Measurements from ENCODE around the gene SLC8A1.
A peak's percentile ranks its signal among the peaks of the same experiment; 100 is the strongest.

SLC8A1 gene

DNA sequence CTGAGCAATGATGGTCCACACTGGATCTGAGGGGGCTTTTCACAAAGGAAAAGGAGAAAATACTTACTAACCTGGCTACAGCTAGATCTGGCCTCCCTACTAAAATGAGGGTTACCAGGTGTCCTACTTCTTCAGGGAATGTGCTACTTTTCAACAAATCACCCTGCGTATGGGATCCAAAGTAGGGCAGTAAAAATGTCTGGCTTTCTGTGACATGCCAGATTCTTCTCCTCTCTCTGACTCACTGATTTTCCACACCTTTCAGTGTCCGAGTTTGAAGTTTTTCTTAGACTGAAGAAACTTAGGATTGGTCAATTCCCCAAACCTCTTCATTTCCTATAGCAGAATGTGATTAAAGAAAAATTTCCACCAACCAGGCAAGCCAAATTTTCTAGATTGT, 71.2 kb downstream of the SLC8A1 start:
- no peak for DNase-seq

DNA sequence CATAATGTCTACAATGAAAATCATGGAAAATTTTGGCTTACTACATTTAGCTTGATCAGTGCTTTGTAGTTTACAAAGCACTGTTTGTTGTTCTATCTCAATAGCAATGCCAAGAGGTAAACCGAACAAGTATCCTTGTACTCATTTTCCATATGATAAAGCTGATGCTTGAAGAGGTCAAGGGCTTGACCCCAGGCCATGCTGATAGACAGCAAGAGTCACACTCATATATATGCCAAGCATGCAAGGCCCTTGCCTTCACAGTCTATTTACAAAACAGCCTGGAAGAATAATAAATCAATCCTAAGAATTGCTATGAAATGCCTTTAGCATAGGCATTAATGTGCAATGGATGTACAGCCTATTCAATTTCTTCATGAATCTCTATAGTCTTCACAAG, 71.8 kb downstream of the SLC8A1 start:
- DNase-seq = no peak

DNA sequence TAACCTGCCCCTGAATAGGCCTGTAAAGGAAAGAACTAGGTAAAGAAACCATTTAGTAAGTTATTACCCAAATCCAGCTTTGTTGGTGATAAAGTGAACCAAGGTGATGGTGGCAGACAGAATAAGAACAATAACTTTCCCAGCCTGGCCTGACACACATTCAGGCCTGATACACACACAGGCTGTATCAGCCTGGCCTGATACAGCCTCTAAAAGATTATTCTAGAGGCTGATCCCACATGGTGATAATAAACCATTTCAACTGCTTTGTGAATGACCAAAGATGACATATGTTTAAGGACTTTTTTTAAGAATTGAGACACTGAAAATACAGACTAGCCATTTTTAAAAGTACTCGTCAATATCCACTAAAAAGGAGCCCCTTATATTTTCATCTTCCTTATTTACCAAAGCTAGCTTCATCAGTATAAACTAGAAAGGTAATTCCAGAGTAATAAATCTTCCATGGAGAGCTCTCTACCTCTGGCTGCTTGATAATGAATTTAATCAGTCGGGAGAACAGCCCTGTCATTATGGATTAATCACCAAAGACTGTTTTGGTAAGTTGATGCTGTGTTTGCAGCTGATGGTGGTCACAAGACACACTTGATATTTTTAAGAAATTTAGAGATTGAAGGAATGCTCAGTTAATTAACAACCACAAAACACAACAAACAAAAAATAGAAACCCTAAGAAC, 77.2 kb downstream of the SLC8A1 start:
- DNase-seq = no peak

DNA sequence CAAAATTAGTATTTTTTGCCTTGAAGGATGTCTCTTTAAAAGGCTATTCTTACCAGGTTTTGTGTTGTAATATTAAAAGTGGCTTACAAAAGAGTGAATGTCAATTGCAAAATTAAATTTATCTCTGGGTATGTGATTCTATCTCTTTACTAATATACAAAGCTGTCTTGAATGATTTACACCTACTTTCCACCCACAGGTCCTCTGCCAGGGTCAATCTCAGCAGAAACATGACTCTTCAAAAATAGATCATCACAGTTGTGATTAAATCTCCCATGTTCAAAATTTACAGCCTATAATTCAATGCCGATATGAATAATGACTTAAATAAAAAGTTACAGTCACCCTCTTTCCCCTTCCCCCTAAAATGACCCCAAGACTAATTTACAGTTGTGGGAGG, 78.8 kb downstream of the SLC8A1 start:
- no peak for DNase-seq

DNA sequence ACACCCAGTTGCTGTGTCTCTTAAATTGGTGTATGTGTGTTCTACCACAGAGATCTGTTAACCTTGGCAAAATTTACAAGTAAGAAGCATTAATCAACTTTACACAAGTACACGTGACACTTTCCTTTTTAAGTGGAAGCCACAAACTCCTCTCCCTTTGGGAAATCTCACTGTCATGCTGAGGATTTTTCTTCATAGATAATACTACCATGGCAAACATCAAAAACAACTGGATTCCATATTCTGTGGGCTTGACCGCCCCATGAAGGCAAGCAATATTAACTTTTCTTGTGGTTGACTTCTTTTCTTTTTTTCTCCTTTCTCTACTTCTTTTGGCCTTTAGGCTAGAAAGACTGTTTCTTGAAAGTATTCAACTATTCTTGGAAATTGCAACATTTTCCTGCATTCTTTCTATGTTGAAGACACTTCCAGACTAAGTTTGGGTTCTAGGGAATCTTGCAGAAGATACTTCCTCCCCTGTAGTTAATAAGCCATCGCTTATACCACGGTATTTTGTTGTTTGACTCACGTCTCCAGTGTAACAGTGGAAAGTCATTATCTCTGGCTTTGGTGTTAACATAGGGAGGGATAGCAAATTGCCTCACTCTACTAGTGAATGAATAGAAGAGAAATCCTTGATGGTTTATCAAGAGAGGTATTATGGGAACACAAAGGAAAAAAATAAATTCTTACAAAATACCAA, 79.5 kb downstream of the SLC8A1 start:
- peak; percentile 72 for DNase-seq

DNA sequence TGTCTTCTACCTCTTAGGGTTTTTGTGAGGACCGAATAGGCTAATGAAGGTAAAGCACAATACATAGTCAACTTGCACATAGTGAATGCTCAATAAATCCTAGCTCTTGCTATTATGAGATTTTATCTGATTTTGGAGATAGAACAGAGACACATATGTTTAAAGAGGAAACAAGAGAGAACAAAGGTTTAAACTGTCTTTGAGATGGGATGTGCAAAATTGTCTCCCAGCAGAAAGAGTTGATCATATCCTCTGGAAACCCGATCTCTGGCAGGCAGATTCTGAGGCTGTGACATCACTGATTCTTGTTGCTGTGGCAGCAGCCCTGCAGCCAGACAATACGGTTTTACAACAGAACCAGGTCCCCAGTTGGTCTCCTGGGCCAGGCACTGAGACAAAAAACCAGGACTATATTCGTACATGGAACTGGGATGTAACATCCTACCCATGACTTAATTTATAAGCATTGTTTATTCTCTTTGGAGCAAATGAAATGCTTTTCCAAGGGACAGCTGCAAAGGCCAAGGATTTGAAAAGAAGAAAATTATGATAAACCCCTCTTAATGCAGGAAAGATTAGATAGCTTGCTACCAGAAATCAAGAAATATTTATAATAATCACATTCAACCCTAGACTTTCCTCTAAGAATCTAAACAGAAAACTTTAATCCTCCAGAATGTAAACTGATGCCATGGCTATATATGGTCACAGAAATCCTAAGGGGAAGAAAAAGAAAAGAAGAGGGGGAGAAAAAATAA, 80.2 kb downstream of the SLC8A1 start:
- DNase-seq = peak; percentile 83

DNA sequence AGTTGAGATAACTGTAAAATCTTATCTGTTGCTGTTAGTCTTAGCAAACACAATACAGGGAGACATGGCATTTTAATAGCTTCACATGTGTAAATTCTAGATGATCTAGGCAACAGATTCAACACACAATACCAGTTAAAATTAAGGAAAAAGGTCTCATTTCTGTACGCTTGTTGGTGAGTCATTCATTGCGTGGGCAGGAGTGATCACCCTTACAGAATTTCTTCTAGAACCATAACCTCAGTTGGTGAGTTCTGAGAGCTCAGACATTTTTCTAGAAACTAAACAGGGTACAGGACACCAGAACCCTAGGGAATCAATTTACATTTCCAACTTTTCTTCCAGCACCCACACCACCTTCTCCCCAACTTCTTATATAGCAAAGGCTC, 81.9 kb downstream of the SLC8A1 start:
- no peak for DNase-seq

DNA sequence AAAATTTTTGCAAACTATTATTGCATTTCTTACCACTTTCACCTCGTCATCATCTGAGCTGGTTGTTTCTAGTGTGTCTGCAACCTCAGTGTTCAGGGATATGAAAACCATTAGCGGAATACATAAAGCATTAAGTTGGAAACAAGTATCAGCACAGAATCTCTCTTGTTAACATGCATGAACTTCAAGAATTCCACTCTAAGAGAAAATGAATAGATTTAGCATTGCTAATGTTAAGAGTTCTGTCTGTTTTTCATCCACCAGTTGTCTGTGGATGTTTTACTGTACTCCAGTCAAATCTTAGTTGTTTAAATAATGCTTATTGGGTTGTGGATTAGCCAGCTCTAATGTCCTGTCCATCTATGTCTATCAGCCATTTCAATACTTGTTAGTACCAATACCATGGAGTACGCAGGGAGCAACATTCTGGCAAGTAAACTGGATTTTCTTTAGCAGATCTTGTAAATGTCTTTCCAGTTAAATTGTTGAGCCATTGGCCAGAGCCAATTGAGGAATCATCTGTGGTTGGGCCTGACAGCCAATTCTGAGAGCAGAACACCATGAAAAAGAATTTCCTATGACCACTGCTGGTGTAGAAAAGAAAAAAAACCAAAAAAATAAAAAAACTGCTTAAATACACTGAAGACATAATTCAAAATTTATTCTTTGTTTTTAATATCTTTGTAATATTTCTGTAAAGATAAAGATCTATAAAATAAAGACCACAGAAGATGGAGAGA, 82.5 kb downstream of the SLC8A1 start:
- no peak for DNase-seq

DNA sequence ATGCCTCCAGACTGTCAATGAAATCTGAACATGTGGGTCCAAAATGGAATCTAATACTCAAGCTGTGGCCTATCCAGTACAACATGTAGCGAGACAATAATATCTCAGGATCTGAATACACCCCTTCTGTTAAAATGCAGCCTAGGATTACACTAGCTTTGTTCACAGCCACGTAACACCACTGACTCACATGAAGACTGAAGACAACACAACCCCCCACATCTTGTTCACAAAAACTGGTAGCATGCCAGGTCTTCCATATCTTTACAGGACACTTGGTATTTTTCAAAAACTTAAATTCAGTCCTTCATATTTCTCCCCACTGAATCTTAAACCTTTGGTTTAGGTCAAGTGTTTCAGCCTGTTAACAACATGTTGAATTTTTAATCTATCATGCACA, 84.2 kb downstream of the SLC8A1 start:
- DNase-seq = peak; percentile 79

DNA sequence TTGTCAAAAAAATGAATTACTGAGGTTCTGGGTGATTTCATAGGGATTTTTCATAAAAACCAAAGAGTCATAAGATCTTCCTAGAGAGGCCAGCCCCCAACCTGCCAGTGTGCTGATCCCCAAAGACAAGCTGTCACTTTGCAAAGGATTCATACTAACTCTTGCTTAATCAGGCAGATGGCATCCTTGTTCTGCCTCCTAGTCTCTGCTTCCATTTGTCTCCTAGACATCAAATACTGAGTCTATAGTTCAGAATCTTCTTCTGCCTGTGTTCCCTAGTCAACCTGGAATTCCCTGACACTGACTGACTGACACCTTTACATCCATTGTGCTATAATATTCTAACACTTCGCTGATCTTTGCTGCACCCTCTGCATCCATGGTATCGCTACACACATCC, 84.9 kb downstream of the SLC8A1 start:
- no peak for DNase-seq

DNA sequence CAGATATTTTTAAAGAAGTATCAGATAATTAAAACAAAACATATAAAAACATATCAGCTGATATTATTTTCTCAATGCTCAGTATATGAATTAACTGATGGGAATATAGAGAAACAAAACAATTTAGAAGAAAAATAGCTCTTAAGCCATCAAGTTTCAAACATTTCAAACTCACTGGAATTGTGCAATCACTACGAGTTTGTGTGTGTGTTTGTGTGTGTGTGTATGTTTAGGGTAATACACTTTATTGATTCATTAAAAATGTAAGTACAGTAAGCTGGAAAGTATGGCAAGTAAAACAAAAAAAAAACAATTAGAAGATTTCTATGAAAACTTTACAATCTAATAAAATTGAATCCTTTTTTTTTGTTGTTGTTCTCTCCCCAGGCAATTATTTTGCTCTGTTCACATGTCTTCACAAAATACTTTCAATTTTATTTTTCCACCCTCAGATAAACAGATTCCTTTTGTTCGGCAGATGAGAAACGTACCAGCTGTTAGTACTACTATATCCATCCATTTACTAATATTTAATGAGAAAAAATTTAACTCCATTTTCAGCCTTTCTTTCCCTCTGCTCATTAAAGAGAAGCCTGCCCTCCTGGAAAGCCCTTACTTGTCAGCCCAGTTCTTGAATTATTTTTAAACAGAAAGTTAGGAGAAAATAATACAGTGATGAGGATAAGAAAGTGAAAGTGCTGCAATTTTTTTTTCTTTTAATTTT, 87.6 kb downstream of the SLC8A1 start:
- DNase-seq = no peak

DNA sequence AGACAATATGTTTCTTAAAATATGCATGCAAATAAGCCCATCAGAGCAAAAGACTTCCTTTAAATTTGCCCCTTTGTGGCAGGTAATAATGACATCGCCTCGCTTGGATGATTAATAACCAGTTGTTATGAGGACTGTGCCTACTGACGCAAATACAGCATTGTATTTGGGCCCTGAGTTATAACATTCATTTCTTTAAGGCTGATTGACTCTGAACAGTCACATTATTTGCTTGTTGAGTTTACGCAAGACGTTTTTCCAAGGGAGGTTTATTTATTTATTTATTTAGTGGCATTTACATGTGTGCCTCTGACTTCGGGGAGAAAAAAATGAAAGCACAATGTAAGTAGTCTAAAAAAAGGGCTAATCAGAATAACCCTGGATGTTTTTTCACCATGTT, 88.3 kb downstream of the SLC8A1 start:
- no peak for DNase-seq

DNA sequence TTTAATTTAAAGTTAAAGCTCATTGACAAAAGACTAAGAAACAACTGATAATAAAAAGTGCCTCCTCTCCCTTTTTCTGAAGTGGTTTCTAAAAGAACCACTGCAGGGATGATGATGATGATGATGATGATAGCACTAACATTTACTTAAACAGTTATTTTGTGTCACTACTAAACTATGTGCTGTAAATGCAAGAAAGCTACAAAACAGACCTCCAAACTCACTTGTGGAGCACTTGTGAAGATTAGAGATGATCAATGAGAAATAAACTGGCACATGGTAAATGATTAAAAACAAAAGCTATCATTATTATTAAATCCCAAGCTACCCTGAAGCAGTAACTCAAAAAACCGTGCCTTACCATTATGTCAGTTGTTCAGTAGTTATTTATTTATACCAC, 88.7 kb downstream of the SLC8A1 start:
- no peak for DNase-seq

DNA sequence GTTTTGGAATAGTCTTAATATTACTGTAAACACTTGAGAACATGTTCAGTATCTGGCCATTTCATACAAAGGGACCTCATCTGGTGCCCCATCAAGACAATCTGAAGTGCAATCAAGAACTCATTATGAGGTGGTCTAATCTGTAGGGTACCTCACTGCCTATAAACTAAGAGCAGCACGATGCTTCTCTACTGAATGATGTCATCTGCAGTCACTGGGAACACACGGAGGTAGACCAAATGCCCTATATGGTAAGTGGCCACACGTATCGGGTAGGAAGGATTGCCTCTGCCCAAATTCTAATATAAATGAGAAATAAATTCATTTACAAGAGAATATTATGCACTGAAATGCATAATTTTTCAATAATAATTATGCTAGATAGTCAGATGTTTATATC, 90.4 kb downstream of the SLC8A1 start:
- no peak for DNase-seq

DNA sequence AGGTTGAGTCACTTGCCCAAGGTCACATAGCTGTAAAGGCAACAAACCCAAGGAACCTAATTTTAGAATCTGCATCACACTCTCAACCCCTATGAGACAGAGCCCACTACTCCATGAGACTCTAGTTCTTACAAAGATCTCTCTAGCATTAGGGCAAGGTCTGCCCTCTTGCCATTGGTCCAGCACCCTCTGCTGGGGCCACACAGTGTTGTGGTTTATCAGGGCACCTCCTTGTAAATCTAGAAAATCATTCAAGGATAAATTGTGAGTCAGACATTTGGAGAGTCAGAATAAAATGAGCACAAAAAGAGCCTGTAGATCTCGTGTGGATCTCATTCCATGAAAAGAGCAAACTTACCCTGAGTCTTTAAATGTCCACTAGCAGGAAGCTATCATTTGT, 91.2 kb downstream of the SLC8A1 start:
- peak; percentile 44 for DNase-seq

DNA sequence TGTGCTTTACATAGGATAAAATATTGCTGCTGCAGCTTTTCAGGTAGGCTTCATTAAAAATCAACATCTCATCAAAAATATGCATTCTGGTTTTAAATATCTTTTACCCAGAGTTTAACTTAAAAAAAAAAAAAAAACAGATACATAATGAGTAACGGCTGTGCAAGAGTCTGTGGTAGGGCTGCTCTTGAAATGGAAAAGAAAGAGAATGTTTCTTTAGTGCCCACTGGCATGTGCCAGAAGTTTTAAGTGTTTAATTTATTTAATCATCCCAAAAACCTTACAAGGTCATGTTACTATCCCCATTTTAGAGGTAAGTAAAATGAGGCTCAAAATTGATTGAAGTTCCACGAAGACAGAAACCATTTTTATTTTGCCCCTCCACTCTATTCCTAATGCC, 92.1 kb downstream of the SLC8A1 start:
- peak; percentile 57 for DNase-seq

DNA sequence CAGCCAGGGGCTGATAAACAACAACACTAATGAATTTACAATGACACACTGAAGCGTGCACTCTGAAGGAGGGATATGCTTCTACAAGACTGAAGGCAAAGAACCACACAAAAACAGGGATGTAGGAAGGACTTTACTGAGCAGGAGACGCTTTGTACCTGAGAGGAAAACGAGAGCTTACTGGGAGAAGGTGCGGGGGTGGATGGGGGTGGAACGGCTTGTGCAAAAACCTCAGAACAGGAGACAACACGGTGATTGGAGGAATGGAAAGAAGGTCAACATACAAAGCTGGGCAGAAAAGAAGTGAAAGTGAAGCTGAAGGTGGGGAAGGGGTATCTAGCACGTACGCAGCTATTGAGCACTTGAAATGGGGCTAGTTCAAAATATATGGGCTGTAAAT, 93.1 kb downstream of the SLC8A1 start:
- DNase-seq = no peak

DNA sequence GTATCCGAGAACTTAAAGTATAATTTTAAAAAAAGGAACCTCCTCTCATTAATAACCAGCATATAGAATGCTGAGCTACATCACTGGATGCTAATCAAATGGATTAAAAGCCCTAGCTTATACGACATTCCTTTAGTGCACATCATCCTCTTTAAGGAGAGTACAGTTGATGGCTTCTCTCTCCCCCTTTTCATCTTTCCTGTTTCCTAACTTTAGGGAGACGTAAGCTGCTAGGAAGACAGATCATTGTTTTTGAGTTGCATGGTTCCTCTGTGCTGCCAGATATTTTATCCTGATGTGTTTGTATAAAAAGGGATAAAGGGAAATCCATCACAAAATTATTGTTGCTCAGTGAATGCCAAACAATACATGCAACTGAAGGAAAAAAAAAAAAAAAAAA, 94.2 kb downstream of the SLC8A1 start:
- DNase-seq = peak; percentile 42

DNA sequence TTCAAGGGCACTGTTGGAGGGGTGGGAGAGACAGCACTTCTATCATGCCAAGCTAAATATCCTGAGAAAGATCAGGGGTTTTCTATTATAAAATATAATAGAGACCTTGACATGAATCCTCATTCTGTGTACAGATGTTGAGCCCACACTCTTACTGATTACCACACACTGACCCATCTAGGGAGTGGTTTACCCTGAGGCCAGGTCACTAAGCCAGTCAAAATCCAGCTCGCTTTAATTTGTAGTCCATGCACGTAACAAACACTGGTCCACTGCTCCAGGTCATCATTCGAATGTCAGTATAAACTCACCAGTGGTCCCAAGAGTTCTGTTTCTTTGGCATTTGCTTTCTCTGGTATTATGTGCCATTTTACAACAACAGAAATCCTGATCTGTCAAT, 96.4 kb downstream of the SLC8A1 start:
- DNase-seq = no peak

DNA sequence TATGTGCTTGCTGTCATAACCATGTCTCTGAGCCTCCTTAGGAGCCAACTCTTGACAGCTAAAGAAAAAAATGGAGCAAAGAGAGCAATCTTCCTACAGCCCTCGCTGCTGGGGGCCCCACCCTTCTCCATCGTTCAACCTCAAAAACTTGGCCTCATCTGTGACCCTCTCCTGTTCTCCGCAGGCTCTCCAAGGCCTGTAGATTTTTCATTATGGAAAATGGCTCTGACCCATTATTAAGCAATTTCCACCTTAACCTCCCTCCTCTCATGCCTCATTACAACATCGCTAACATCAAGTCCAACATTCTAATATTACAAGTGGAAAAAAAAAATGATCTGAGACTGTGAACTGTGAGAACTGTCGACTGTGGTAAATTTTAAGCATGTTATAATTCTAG, 98.7 kb downstream of the SLC8A1 start:
- no peak for DNase-seq

DNA sequence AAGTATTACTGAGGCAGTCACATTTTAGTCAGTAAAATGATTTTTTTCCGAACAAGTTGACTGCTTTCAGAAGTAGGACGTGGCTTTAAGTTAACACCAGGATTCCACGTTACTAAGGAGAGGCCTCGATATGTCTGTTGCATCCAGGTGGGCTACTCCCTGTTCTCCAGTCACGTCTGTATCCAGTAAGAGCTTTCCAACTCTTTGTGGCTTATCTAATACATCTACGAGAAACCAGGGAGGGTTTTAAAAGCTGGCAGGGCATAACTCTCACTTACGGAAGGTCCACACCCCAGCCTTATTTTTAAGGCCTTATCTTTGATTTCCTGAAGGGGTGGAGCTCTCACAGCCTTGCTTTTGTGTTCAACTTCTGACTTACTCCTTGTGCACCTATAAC, 99.2 kb downstream of the SLC8A1 start:
- DNase-seq = no peak

DNA sequence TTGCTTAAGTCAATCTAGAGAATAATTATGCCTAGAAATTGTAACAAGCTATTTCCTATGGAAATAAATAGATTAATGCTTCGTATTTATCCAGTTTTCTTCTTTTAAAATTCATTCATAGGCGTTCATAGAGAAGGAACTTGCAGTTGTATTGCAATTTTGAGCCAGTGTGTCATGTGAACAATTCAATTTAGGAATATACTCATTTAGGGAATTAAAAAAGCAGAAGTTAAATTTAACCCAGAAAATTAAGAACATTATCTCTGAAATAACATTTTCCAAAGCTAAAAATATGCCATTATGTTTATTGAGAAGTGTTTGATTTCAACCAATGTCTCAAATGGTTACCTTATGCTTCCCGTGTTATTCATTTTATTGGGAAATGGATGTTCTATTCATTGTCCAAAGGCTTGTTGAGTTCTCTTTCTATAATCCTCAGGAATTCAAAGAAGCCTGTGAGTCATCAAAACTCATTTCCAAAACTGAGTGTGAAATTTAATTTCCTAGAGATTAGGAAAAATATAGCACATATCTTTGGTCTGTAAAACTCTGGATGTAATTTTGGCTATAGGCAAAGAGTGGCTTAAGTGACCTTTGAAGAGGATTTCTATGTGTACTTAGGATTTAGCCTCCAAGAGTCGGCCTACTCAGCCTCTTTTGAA, 99.7 kb downstream of the SLC8A1 start:
- DNase-seq = peak; percentile 81

Measured in fibroblast of skin of scalp (primary cell).